ES-I3 (cell line): ENCODE data around the gene PNPLA2.

Experiments used
- H3K36me3 ChIP-seq: 2 replicates; pipeline ENCODE4 v1.6.1; 2013; ENCODE audit warnings: mild to moderate bottlenecking, low read length, control low read depth, moderate library complexity; ENCODE audit not compliant: insufficient read depth
- H3K4me1 ChIP-seq: 2 replicates; pipeline ENCODE4 v1.6.1; 2013; ENCODE audit warnings: mild to moderate bottlenecking, control low read depth, low read length; ENCODE audit not compliant: insufficient read depth
- H3K9ac ChIP-seq: 2 replicates; pipeline ENCODE4 v1.6.1; 2013; ENCODE audit warnings: low read depth, mild to moderate bottlenecking, low read length, moderate library complexity
- H3K9me3 ChIP-seq: 2 replicates; pipeline ENCODE4 v1.6.1; 2013; ENCODE audit warnings: mild to moderate bottlenecking, low read length, moderate library complexity; ENCODE audit not compliant: control insufficient read depth, insufficient read depth

PNPLA2 gene

GRCh38 chr11:801097-801780, 17.5 kb upstream of the PNPLA2 start:
- peaks cover 5% of the 10 kb centered on the region for H3K4me1 ChIP-seq
- peaks cover 8% of the 10 kb centered on the region for H3K36me3 ChIP-seq
- H3K9ac ChIP-seq, result no peak overlapping the region
- no peaks in the 10 kb centered on the region for H3K9me3 ChIP-seq

GRCh38 chr11:802018-802617, 16.6 kb upstream of the PNPLA2 start:
- Histone ChIP-seq H3K4me1 (no peaks in the 10 kb centered on the region; the same call in 1 of the 2 replicates), H3K9ac (no peak overlapping the region), H3K36me3 (peaks cover 8% of the 10 kb centered on the region), H3K9me3 (no peaks in the 10 kb centered on the region)

- Histone ChIP-seq H3K36me3 (peaks cover 8% of the 10 kb centered on the region), H3K4me1 (no peaks in the 10 kb centered on the region; the same call in 1 of the 2 replicates), H3K9me3 (no peaks in the 10 kb centered on the region), H3K9ac (no peak overlapping the region)
These were observed 15.8 kb upstream of the PNPLA2 start for GRCh38 chr11:802693-803466.

GRCh38 chr11:803467-803742, 15.3 kb upstream of the PNPLA2 start:
- Histone ChIP-seq H3K9ac (peak overlapping the region; percentile 74; the same call in 1 of the 2 replicates), H3K9me3 (no peaks in the 10 kb centered on the region), H3K4me1 (no peaks in the 10 kb centered on the region; the same call in 1 of the 2 replicates), H3K36me3 (peaks cover 8% of the 10 kb centered on the region)

GRCh38 chr11:803770-804598, 14.7 kb upstream of the PNPLA2 start:
- Histone ChIP-seq H3K9ac (peak overlapping the region; percentile 74), H3K36me3 (peaks cover 8% of the 10 kb centered on the region), H3K4me1 (no peaks in the 10 kb centered on the region; the same call in 1 of the 2 replicates), H3K9me3 (no peaks in the 10 kb centered on the region)

- Histone ChIP-seq H3K4me1 (no peaks in the 10 kb centered on the region; the same call in 1 of the 2 replicates), H3K9me3 (no peaks in the 10 kb centered on the region), H3K9ac (peak overlapping the region; percentile 74), H3K36me3 (peaks cover 8% of the 10 kb centered on the region)
These were observed 14.1 kb upstream of the PNPLA2 start for GRCh38 chr11:804599-804964.

- H3K36me3 ChIP-seq, result peaks cover 21% of the 10 kb centered on the region
- H3K9ac ChIP-seq, result peak overlapping the region; percentile 85
- H3K4me1 ChIP-seq, result no peaks in the 10 kb centered on the region; the same call in 1 of the 2 replicates
- H3K9me3 ChIP-seq, result no peaks in the 10 kb centered on the region
These were observed 10.1 kb upstream of the PNPLA2 start for GRCh38 chr11:808427-809286.

GRCh38 chr11:809287-810039, 9.3 kb upstream of the PNPLA2 start, which contains the start of gene RPLP2:
TSS of gene RPLP2 (plus strand) at chr11:809967. CDS start at chr11:810235, 268 bp downstream.
- Histone ChIP-seq H3K9me3 (no peaks in the 10 kb centered on the region), H3K4me1 (no peaks in the 10 kb centered on the region), H3K36me3 (peaks cover 21% of the 10 kb centered on the region)

GRCh38 chr11:810040-810567, 8.6 kb upstream of the PNPLA2 start:
- peak overlapping the region; percentile 85 for H3K9ac ChIP-seq
- H3K36me3 ChIP-seq, result peaks cover 21% of the 10 kb centered on the region
- no peaks in the 10 kb centered on the region for H3K4me1 ChIP-seq
- no peaks in the 10 kb centered on the region for H3K9me3 ChIP-seq

More at GRCh38 chr11:809287-810039, 9.3 kb upstream of the PNPLA2 start, which contains the start of gene RPLP2:
- peak within 1 kb of the TSS; percentile 85 for H3K9ac ChIP-seq

GRCh38 chr11:811446-812245, 7.1 kb upstream of the PNPLA2 start:
- Histone ChIP-seq H3K4me1 (peaks cover 3% of the 10 kb centered on the region; the same call in 1 of the 2 replicates), H3K9me3 (no peaks in the 10 kb centered on the region), H3K9ac (no peak overlapping the region), H3K36me3 (peaks cover 21% of the 10 kb centered on the region)

- Histone ChIP-seq H3K4me1 (peaks cover 3% of the 10 kb centered on the region; the same call in 1 of the 2 replicates), H3K36me3 (peaks cover 21% of the 10 kb centered on the region), H3K9me3 (no peaks in the 10 kb centered on the region), H3K9ac (no peak overlapping the region)
These were observed 6.3 kb upstream of the PNPLA2 start for GRCh38 chr11:812390-812789.

- Histone ChIP-seq H3K9ac (no peak overlapping the region), H3K9me3 (no peaks in the 10 kb centered on the region), H3K36me3 (peaks cover 21% of the 10 kb centered on the region), H3K4me1 (peaks cover 3% of the 10 kb centered on the region; the same call in 1 of the 2 replicates)
These were observed 5.7 kb upstream of the PNPLA2 start for GRCh38 chr11:813072-813455.
